CD4-positive, CD25-positive, alpha-beta regulatory T cell (primary cell): ENCODE data around the gene DIP2C. TPM values are rescaled to one million over a fixed set of nuclear protein-coding genes. Genes with fewer than 3 reads are reported as not detected.
A peak's percentile ranks its signal among the peaks of the same experiment; 100 is the strongest.

ENCODE experiments used
- ATAC-seq, 2 donors: fragments of 150-1000 bp; cut with Tn5 transposase; one replicate each; pipeline ENCODE4 v1.10.0; 2021; ENCODE audit warnings: low read depth in 2 of 2, moderate number of reproducible peaks in 2 of 2, moderate library complexity in 1 of 2
- DNase-seq, 3 donors: peaks; one replicate each; pipeline versions ENCODE4 v3.0.0 to v3.0.0-alpha.2; 2012 to 2022; ENCODE audit warnings: mixed read lengths in 1 of 3
- H3K27ac ChIP-seq: one replicate; pipeline ENCODE4 v1.7.0; 2013; ENCODE audit warnings: mild to moderate bottlenecking, low read length; ENCODE audit not compliant: insufficient read depth, poor library complexity, severe bottlenecking
- H3K27me3 ChIP-seq: one replicate; pipeline ENCODE4 v1.7.0; 2013; ENCODE audit warnings: low read length; ENCODE audit not compliant: control insufficient read depth, insufficient read depth
- H3K36me3 ChIP-seq: one replicate; pipeline ENCODE4 v1.7.0; 2013; ENCODE audit warnings: mild to moderate bottlenecking, low read length, moderate library complexity; ENCODE audit not compliant: control insufficient read depth, insufficient read depth
- H3K4me1 ChIP-seq: 2 replicates; pipeline ENCODE4 v1.7.0; 2013; ENCODE audit warnings: mild to moderate bottlenecking, low read length; ENCODE audit not compliant: insufficient read depth, control insufficient read depth, poor library complexity, severe bottlenecking
- H3K4me3 ChIP-seq: one replicate; pipeline ENCODE4 v1.7.0; 2013; ENCODE audit warnings: low read depth, mild to moderate bottlenecking, low read length, moderate library complexity
- H3K9me3 ChIP-seq, 2 experiments: 1 replicate in 1 of 2; 2 replicates in 1 of 2; pipeline ENCODE4 v1.7.0; 2013; ENCODE audit warnings: low read length in 2 of 2, mild to moderate bottlenecking in 1 of 2, moderate library complexity in 1 of 2; ENCODE audit not compliant: control insufficient read depth in 2 of 2
- H3K27ac Mint-ChIP-seq, 3 donors: one replicate each; pipeline ENCODE4 v1.8.0; 2020 to 2022; ENCODE audit warnings: mild to moderate bottlenecking in 3 of 3, mixed read lengths in 3 of 3, moderate library complexity in 2 of 3
- H3K27me3 Mint-ChIP-seq: one replicate; pipeline ENCODE4 v1.8.0; 2022; ENCODE audit warnings: mild to moderate bottlenecking, mixed read lengths
- H3K36me3 Mint-ChIP-seq: one replicate; pipeline ENCODE4 v1.8.0; 2020; ENCODE audit warnings: mixed read lengths
- H3K4me1 Mint-ChIP-seq, 4 donors: one replicate each; pipeline ENCODE4 v1.8.0; 2020 to 2022; ENCODE audit warnings: mixed read lengths in 4 of 4, mild to moderate bottlenecking in 1 of 4
- H3K4me3 Mint-ChIP-seq, 4 donors: one replicate each; pipeline ENCODE4 v1.8.0; 2020 to 2022; ENCODE audit warnings: mild to moderate bottlenecking in 4 of 4, mixed read lengths in 4 of 4, moderate library complexity in 3 of 4
- H3K9me3 Mint-ChIP-seq, 7 donors: one replicate each; pipeline ENCODE4 v1.8.0; 2020 to 2022; ENCODE audit warnings: mixed read lengths in 7 of 7, mild to moderate bottlenecking in 3 of 7, moderate library complexity in 2 of 7
- polyA plus RNA-seq, 4 donors: library from polyadenylated mRNA; unstranded; fragments of 300-500 nt; fragmentation: Illumina TruSeq; gene quantifications; one replicate each; pipeline ENCODE4 v1.2.3, GENCODE V29; 2021
- total RNA-seq: library from RNA; stranded (reverse); gene quantifications from one replicate; pipeline ENCODE4 v1.2.3, GENCODE V29; 2022

DIP2C gene
- total and polyA plus RNA-seq, 5 donors from 2014 or later = 0.47 to 4.1 (median 0.54) TPM

- no peaks in the 10 kb centered on the region for H3K4me1 ChIP-seq
- ATAC-seq = no peak
- H3K27me3 ChIP-seq = no peaks in the 10 kb centered on the region
- H3K27ac Mint-ChIP-seq = no peak overlapping the region
- no peak overlapping the region for H3K27ac ChIP-seq
- peaks cover 0 to 2% (median 0%) of the 10 kb centered on the region in 7 donors for H3K9me3 Mint-ChIP-seq
- no peaks in the 10 kb centered on the region for H3K9me3 ChIP-seq
- peaks cover 36% of the 10 kb centered on the region for H3K36me3 Mint-ChIP-seq
- no peak overlapping the region for H3K4me3 ChIP-seq
- no peak for DNase-seq
- peaks cover 0 to 2% (median 0%) of the 10 kb centered on the region in 4 donors for H3K4me1 Mint-ChIP-seq
- peaks cover 2% of the 10 kb centered on the region for H3K36me3 ChIP-seq
- no peak overlapping the region for H3K4me3 Mint-ChIP-seq
- no peaks in the 10 kb centered on the region for H3K27me3 Mint-ChIP-seq
Observed at GRCh38 chr10:384538-385305, 304.7 kb downstream of the DIP2C start.

GRCh38 chr10:383519-383918, 305.9 kb downstream of the DIP2C start:
- H3K36me3 Mint-ChIP-seq = peaks cover 38% of the 10 kb centered on the region
- H3K4me1 ChIP-seq = no peaks in the 10 kb centered on the region
- no peaks in the 10 kb centered on the region for H3K36me3 ChIP-seq
- H3K9me3 ChIP-seq = no peaks in the 10 kb centered on the region
- no peak overlapping the region for H3K27ac Mint-ChIP-seq
- DNase-seq (no peak), ATAC-seq (no peak)
- H3K27ac ChIP-seq = no peak overlapping the region
- H3K4me3 Mint-ChIP-seq = no peak overlapping the region
- peaks cover 0 to 2% (median 0%) of the 10 kb centered on the region in 4 donors for H3K4me1 Mint-ChIP-seq
- H3K27me3 Mint-ChIP-seq = no peaks in the 10 kb centered on the region
- no peaks in the 10 kb centered on the region for H3K27me3 ChIP-seq
- H3K9me3 Mint-ChIP-seq = peaks cover 0 to 2% (median 0%) of the 10 kb centered on the region in 7 donors
- no peak overlapping the region for H3K4me3 ChIP-seq

GRCh38 chr10:381805-382204, 307.7 kb downstream of the DIP2C start:
- Mint-ChIP-seq H3K4me1 (peaks cover 0 to 6% (median 0%) of the 10 kb centered on the region in 4 donors), H3K27ac (peak overlapping the region in 1 of 3 donors; percentile 61), H3K4me3 (no peak overlapping the region), H3K36me3 (peaks cover 29% of the 10 kb centered on the region), H3K9me3 (peaks cover 0 to 2% (median 0%) of the 10 kb centered on the region in 7 donors), H3K27me3 (no peaks in the 10 kb centered on the region)
- H3K9me3 ChIP-seq = no peaks in the 10 kb centered on the region
- H3K27ac ChIP-seq = no peak overlapping the region
- no peaks in the 10 kb centered on the region for H3K36me3 ChIP-seq
- no peak overlapping the region for H3K4me3 ChIP-seq
- H3K27me3 ChIP-seq = no peaks in the 10 kb centered on the region
- ATAC-seq = no peak
- peak in 1 of 3 donors; percentile 38 for DNase-seq
- H3K4me1 ChIP-seq = peaks cover 3% of the 10 kb centered on the region

- H3K4me1 ChIP-seq = peaks cover 3% of the 10 kb centered on the region
- Mint-ChIP-seq H3K9me3 (peaks cover 0 to 2% (median 0%) of the 10 kb centered on the region in 7 donors), H3K4me3 (no peak overlapping the region), H3K36me3 (peaks cover 27% of the 10 kb centered on the region), H3K27ac (peak overlapping the region in 1 of 3 donors; percentile 61), H3K27me3 (no peaks in the 10 kb centered on the region), H3K4me1 (peaks cover 0 to 6% (median 0%) of the 10 kb centered on the region in 4 donors)
- H3K4me3 ChIP-seq = no peak overlapping the region
- ATAC-seq = no peak
- H3K36me3 ChIP-seq = no peaks in the 10 kb centered on the region
- no peak overlapping the region for H3K27ac ChIP-seq
- no peaks in the 10 kb centered on the region for H3K27me3 ChIP-seq
- H3K9me3 ChIP-seq = no peaks in the 10 kb centered on the region
- DNase-seq = no peak
Observed at GRCh38 chr10:381346-381745, 308.1 kb downstream of the DIP2C start.

GRCh38 chr10:380313-380940, 309.0 kb downstream of the DIP2C start:
- DNase-seq (no peak), ATAC-seq (no peak)
- Histone ChIP-seq H3K4me1 (peaks cover 3% of the 10 kb centered on the region), H3K4me3 (no peak overlapping the region), H3K9me3 (no peaks in the 10 kb centered on the region), H3K36me3 (no peaks in the 10 kb centered on the region), H3K27me3 (no peaks in the 10 kb centered on the region), H3K27ac (no peak overlapping the region)
- H3K4me3 Mint-ChIP-seq = no peak overlapping the region
- H3K9me3 Mint-ChIP-seq = peaks cover 0 to 2% (median 0%) of the 10 kb centered on the region in 7 donors
- no peaks in the 10 kb centered on the region for H3K27me3 Mint-ChIP-seq
- peaks cover 0 to 6% (median 0%) of the 10 kb centered on the region in 4 donors for H3K4me1 Mint-ChIP-seq
- peaks cover 31% of the 10 kb centered on the region for H3K36me3 Mint-ChIP-seq
- no peak overlapping the region for H3K27ac Mint-ChIP-seq

GRCh38 chr10:378930-379704, 310.4 kb downstream of the DIP2C start:
- Histone ChIP-seq H3K27ac (no peak overlapping the region), H3K4me3 (no peak overlapping the region), H3K27me3 (no peaks in the 10 kb centered on the region), H3K36me3 (peaks cover 2% of the 10 kb centered on the region), H3K4me1 (peaks cover 3% of the 10 kb centered on the region), H3K9me3 (no peaks in the 10 kb centered on the region)
- Mint-ChIP-seq H3K27ac (peak overlapping the region in 1 of 3 donors; percentile 4), H3K9me3 (peaks cover 0 to 2% (median 0%) of the 10 kb centered on the region in 7 donors), H3K4me3 (no peak overlapping the region), H3K4me1 (peaks cover 0 to 6% (median 0%) of the 10 kb centered on the region in 4 donors), H3K36me3 (peaks cover 38% of the 10 kb centered on the region), H3K27me3 (no peaks in the 10 kb centered on the region)
- DNase-seq (no peak), ATAC-seq (no peak)

- DNase-seq (no peak), ATAC-seq (no peak)
- H3K27me3 Mint-ChIP-seq = no peaks in the 10 kb centered on the region
- no peak overlapping the region for H3K4me3 Mint-ChIP-seq
- peaks cover 38% of the 10 kb centered on the region for H3K36me3 Mint-ChIP-seq
- peak overlapping the region in 1 of 3 donors; percentile 4 for H3K27ac Mint-ChIP-seq
- H3K27me3 ChIP-seq = no peaks in the 10 kb centered on the region
- H3K4me1 Mint-ChIP-seq = peaks cover 0 to 6% (median 0%) of the 10 kb centered on the region in 4 donors
- H3K9me3 ChIP-seq = no peaks in the 10 kb centered on the region
- peaks cover 0 to 2% (median 0%) of the 10 kb centered on the region in 7 donors for H3K9me3 Mint-ChIP-seq
- no peak overlapping the region for H3K27ac ChIP-seq
- no peak overlapping the region for H3K4me3 ChIP-seq
- peaks cover 3% of the 10 kb centered on the region for H3K4me1 ChIP-seq
- peaks cover 2% of the 10 kb centered on the region for H3K36me3 ChIP-seq
Observed at GRCh38 chr10:378230-378929, 311.1 kb downstream of the DIP2C start.
